Activated CD4-positive, CD25-positive, alpha-beta regulatory T cell treated with anti-CD3 and anti-CD28 coated beads, Interleukin-2, amount 50 U/mL, for 72 hours (primary cell): ENCODE data around the gene FCER1G.
"Not testable (repeated sequence)": the region's sequence is repeated elsewhere in the genome, so short reads cannot be mapped to it uniquely, and the experiment has no call there.

ENCODE experiments used
- DNase-seq: peaks from one replicate; pipeline ENCODE4 v3.0.0; 2021

FCER1G gene

DNA sequence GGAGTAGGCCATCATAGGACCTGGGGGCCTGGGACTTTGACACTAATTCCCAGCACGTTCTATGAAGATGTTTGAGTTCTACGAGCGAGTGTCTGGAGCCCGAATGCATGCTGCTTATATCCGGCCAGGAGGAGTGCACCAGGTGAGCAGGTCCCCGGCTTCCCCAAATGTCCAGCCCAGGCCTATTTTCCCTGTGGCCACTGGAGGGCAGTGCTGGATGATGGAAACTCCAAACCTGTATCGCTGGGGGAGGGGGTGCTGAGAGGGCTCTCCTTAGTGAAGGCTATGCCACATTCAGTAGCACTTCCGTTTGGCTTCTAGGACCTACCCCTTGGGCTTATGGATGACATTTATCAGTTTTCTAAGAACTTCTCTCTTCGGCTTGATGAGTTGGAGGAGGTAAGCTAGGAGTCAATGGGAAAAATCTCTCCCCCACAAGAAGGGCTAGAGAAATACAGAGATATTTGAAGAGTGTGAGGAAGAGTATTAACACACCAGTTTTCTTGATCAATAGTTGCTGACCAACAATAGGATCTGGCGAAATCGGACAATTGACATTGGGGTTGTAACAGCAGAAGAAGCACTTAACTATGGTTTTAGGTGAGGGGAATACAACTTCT, 5.2 kb upstream of the FCER1G start:
- DNase-seq: peak; percentile 63

GRCh38 chr1:161214369-161214768, 726 bp upstream of the FCER1G start:
- DNase-seq: no peak

DNA sequence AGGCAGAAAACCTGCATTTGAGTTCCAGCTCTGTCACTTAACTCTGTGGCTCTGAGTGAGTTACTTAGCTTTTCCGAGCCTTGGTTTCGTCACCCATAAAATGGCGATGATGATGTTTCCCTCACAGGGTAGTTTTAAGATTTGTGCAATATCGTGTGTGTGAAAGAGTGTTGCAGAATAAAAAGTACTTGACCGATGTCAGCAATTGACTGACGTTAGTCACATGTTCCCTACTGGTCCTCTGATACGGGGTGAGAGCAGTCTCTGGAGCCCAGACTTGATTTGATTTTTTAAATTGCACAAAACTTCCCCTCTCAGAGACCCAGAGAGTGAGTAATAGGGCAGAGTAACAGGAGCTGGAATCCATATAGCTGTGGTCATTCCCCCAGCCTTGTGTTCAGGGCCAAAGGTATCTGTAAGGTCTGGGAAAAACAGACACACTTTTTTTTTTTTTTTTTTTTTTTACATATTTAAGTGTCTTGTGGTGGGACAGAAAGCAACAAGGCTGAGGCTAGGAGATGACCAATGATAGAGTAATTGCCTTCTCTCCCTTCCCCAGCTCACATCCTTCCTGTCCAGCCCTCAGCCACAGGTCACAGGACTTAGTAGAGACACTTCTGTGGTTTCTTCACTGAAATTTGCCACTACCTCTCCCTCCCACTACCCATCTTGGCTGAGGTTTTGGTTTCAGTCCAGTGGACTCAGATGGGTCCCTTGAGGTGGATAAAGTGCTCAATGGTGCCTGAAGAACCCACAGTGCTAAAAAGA, 2.0 kb downstream of the FCER1G start:
- DNase-seq: no peak

DNA sequence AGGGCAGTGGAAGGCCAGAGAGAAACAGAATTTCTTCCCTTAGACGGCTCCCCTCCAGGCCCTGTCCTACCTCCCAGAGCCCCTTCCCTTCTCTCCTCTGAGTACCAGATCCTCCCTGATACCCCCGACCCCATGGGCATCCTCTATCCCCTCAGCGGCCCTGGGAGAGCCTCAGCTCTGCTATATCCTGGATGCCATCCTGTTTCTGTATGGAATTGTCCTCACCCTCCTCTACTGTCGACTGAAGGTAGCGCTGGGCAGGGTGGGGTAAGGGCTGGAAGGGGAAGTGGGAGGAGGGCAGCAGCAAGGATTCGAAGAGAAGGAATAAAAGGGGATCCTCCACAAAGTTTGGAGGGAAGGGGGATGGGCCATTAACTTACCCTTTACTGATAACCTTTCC, 2.7 kb downstream of the FCER1G start:
- no peak for DNase-seq

GRCh38 chr1:161218301-161219077, 3.4 kb downstream of the FCER1G start:
- DNase-seq: no peak

- no peak for DNase-seq
Measured at GRCh38 chr1:161219078-161219892, 4.2 kb downstream of the FCER1G start.

DNA sequence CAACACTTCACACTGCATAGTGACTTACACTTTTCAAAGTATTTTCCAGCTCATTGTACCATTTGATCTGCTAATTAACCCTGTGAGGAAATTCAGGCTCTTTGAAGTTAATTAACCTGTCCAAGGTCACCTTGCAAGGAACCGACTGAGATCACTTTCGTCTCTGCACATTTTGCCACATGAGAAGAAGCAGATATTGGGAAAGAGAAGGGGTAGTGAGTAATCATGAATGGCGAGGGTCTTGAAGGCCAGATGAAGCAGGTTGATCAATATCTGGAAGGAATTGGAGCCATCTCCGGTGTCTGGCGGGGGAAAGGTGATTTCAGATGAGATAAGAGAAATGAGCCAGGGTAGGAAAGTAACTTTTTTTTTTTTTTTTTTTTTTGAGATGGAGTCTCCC, 4.9 kb downstream of the FCER1G start:
- no peak for DNase-seq

DNA sequence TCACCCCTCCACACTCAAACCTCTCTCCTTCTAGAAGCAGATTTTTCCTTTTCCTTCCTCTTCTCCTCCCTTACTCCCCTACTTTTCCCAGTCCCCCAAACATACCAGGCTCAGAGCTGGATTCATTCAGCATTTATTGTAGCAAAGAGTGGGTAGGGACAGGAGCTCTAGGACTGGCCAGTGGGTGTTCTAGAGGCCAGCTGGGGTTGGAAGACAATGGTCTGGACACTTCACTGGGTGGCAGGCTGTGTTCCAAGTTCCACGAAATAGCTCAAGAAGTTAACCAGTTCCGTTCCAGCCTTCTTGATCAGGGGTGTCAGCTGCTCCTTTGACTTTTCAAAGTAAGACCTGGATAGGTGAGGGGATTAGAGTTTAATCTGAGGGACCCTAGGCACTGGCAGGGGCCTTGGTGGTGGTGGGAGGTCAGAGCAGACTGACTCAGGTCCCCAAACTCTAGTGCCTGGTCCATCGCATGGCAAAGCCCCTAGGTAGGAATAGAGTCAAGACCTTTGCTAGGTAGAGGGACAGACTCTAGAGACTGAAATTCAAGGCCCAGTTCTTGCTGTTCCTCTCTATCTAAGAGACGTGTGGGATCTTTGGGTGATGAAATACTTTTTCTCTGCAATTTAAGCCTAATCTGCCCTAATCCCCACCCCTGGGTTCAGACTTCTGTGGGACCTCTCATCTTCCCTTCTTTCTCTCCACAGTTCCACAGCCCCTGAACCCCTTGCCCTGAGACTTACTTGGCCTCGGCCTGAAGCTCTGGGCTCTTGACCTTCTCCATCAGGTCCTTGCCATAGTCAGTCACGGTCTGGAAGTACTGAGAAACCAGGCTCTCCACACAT, 7.3 kb downstream of the FCER1G start:
- DNase-seq: no peak

DNA sequence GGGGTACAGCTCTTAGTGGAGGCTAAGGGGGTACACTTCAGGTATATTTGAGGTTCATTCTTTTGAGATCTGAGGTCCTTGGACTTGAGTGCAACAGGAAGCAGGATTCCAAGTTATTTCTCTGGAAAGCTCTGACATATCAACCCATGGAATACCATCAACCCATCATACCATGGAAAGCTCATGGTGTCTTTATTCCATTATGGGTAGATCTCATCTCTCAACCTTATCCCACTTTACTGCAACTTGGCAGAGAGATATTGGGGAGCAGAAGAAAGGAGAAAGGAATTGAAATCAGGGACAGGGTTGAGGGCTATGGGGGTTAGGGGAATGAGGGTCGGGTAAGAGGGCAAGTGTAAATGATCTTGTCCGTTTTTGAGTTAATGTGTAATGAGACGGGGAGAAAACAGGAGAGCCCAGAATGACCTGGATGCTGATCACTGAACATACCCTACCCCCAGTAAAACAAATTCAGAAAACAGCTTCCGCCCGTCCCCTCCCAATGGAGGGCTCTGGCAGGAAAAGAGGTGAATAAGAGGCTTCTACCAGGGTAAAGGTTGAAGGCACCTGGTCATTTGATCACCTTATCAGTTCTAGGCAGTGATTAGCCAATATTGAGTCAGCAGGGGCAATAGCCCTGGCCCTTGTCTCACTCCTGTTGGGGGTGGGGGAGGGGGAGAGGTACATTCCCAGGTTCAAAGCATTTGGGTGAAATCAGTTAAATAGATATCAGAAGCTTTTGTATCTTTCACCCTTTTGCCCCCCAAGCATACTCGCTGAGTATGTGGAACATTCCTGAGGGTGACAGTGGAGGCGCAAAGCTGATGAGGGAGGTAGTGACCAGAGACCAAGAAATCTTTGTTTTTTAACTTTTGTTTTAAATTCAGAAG, 9.0 kb downstream of the FCER1G start:
- DNase-seq: no peak

DNA sequence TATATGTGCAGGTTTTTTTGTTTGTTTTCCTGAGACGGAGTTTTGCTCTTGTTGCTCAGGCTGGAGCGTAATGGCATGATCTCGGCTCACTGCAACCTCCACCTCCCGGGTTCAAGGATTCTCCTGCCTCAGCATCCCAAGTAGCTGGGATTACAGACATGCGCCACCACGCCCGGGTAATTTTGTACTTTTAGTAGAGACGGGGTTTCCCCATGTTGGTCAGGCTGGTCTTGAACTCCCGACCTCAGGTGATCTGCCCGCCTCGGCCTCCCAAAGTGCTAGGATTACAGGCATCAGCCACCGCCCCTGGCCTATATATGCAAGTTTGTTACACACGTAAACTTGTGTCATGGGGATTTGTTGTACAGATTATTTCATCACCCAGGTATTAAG, 9.6 kb downstream of the FCER1G start:
- DNase-seq: not testable (repeated sequence)

GRCh38 chr1:161225178-161225533, 10.1 kb downstream of the FCER1G start:
- DNase-seq: no peak

DNA sequence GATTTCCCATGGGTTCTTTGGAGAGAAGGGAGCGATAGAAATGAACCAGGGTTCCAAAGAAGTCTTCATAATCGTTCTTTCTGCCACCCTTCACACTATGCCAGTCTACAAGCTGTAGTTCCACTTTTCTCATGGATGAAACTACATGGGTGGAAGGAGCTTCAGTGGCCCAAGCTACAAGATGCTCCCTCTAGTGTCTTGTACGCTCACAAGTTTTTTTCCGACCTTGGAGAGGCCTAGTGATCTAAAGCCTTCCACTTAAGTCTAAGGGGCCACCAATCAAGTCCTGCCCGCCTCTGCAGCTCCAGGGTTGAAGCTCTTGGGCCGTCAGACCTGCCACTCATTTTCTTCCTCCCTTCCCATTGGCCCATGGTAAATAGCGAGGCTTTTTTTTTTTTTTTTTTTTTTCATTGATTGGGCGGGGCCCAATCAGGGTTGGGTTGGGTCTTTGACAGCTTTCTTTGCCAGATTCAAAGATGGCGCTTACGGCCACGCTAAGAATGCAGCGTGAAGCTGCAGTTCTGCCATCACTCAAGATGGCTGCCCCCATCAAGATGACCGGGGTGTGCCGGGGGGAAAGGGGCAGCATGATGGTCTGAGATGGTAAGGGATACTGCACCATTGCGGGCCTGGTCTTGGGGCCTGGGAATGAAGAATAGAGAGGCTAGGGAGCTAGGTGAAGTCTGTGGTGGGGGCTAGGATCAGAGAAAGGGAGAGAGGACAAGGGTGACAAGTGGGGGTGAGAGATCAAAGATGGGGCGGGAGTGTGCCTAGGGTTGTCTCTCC, 10.6 kb downstream of the FCER1G start, which contains the start of gene TOMM40L:
TOMM40L (plus strand) TSS at position 527 of the 786 bp plus-strand sequence. CDS start 430 bp downstream, outside the sequence.
- DNase-seq: peak; percentile 84

DNA sequence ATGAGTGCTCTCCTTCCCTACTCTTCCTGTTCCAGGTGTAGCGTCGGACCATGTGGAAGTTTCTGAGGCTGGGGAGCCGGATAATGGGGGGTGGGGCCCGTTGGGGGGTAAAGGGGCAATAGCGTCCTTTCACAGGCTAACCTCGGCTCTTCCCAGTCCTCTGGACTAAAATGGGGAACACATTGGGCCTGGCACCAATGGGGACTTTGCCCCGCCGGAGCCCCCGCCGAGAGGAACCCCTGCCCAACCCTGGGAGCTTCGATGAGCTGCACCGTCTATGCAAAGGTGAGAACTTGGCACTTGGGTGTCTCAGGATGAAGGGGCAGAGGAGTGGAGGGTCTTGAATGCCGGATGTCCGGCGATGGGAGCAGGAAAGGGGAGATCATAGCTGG, 11.2 kb downstream of the FCER1G start:
- no peak for DNase-seq

DNA sequence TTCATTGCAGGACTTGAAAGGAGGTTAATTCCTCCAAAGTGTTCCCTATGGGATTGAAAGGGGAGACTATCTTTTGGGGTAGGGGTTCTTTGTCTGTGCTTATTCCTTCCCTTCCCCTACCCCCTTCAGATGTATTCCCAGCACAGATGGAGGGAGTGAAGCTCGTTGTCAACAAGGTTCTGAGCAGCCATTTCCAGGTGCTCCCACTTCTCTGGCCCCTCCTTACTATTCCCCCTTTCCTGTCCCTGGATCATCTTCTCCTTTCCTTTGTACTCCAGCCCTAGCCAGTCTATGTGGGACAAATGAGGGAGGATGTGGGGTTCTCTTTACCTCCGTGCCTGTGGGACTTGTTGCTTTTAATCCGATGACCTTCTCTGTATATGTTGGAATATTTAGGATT, 11.7 kb downstream of the FCER1G start:
- no peak for DNase-seq

- DNase-seq: peak; percentile 88
Measured at GRCh38 chr1:161227196-161227871, 12.2 kb downstream of the FCER1G start.

GRCh38 chr1:161228032-161228431, 12.9 kb downstream of the FCER1G start:
- DNase-seq: no peak

GRCh38 chr1:161229896-161230295, 14.8 kb downstream of the FCER1G start:
- DNase-seq: no peak

- DNase-seq: no peak
Measured at GRCh38 chr1:161230762-161231161, 15.7 kb downstream of the FCER1G start.

GRCh38 chr1:161233102-161233501, 18.0 kb downstream of the FCER1G start:
- DNase-seq: no peak
